Epithelial cell of esophagus (primary cell): ENCODE results near the gene CCDC154.

Experiments used
- DNase-seq: peaks from one replicate; pipeline ENCODE4 v3.0.0; 2010; ENCODE audit warnings: low read depth
- H3K4me3 ChIP-seq: 2 replicates; pipeline ENCODE4 v1.5.1; 2011; ENCODE audit warnings: mild to moderate bottlenecking, low read length, control low read depth
- TF ChIP-seq, protein P1 (sequence below): IDR thresholded peaks from 2 replicates; pipeline ENCODE4 v1.5.1; 2011; ENCODE audit warnings: low read depth, mild to moderate bottlenecking, low read length, control low read depth, inconsistent platforms; ENCODE audit not compliant: insufficient read depth; ENCODE audit errors: missing control alignments

Gene CCDC154

DNA sequence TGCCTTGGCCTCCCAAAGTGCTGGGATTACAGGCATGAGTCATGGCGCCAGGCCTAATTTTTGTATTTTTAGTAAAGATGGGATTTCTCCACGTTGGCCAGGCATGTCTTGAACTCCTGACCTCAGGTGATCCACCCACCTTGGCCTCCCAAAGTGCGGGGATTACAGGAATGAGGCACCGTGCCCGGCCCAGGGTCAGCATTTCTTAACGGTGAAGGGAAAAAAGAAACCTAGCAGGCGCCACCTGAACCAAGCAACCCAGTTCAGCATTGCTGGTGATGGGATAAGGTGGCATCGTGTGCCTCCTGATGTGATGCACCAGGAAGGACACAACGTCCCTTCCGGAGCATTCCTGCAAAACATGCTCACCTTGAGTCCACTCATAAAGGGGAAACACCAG is 32.7 kb upstream of the CCDC154 start:
- no peak for DNase-seq
- TF ChIP-seq, protein P1, sequence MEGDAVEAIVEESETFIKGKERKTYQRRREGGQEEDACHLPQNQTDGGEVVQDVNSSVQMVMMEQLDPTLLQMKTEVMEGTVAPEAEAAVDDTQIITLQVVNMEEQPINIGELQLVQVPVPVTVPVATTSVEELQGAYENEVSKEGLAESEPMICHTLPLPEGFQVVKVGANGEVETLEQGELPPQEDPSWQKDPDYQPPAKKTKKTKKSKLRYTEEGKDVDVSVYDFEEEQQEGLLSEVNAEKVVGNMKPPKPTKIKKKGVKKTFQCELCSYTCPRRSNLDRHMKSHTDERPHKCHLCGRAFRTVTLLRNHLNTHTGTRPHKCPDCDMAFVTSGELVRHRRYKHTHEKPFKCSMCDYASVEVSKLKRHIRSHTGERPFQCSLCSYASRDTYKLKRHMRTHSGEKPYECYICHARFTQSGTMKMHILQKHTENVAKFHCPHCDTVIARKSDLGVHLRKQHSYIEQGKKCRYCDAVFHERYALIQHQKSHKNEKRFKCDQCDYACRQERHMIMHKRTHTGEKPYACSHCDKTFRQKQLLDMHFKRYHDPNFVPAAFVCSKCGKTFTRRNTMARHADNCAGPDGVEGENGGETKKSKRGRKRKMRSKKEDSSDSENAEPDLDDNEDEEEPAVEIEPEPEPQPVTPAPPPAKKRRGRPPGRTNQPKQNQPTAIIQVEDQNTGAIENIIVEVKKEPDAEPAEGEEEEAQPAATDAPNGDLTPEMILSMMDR = no peak

DNA sequence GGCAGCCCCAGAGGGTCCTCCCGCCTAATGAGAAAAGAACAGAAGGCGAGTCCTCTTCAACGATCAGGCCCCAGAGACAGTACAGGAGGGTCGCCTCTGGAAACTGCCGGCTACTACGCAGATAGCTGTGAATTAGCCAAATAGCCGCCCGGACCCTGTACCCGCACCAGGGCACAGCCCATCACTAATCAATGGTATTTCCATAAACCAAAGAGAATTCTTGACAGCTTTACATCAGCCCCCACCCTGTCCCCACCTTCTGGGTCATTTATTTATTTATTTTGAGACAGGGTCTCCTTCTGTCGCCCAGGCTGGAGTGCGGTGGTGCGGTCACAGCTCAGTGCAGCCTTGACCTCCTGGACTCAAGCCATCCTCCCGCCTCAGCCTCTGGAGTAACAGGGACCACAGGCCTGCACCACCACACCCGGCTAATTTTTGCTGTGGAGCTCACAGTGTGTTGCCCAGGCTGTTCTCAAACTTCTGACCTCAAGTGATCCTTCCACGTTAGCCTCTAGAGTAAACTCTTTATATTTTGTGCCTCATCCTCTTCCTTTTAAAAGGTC is 31.3 kb upstream of the CCDC154 start:
- DNase-seq = no peak
- TF ChIP-seq, protein P1 = no peak
- H3K4me3 ChIP-seq = peak overlapping the region; percentile 80

More for the DNA sequence above, 32.7 kb upstream of the CCDC154 start:
- no peak overlapping the region for H3K4me3 ChIP-seq

DNA sequence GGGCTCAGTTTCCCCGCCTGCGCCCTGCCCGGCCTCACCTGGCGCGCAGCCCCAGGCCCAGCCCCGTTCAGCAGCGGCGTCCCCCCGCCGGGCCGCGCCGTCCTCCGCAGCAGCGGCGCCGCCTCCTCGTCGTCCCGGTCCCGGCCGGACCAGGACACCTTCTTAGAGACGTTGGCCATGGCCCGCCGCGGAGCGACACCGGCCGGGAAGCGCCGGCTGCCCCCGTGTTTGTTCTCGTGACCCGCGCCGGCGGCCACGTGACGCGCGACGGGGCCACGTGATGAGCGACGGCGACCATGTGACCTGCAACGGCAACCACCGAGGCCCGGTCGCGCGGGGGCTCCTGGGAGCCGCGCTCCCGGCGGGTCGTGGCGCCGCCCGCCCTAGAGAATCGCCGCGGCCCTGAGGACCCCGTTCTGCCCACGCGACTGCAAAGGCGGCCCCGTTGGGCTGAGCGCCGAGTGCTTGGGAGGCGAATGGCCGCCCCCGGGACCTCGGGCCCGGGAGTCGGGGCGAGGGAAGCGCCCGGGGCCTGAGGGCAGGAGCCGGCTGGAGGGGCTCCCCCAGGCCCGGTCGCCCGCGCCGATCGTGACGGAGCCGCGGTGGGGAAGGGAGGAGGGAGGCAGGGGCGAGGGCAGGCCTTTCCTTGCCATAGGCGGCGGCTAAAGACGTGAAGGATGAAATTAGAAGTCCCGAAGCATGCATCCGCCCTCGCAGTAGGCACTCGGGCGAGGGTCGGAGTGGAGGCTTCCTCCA is 30.6 kb upstream of the CCDC154 start, which contains the start of gene CLCN7:
CLCN7 (minus strand) TSS at position 233 of the 756 bp plus-strand sequence; CDS start at position 179, 54 bp downstream.
- TF ChIP-seq, protein P1 = no peak
- peak; percentile 91 for DNase-seq
- H3K4me3 ChIP-seq = peak within 1 kb of the TSS; percentile 80

DNA sequence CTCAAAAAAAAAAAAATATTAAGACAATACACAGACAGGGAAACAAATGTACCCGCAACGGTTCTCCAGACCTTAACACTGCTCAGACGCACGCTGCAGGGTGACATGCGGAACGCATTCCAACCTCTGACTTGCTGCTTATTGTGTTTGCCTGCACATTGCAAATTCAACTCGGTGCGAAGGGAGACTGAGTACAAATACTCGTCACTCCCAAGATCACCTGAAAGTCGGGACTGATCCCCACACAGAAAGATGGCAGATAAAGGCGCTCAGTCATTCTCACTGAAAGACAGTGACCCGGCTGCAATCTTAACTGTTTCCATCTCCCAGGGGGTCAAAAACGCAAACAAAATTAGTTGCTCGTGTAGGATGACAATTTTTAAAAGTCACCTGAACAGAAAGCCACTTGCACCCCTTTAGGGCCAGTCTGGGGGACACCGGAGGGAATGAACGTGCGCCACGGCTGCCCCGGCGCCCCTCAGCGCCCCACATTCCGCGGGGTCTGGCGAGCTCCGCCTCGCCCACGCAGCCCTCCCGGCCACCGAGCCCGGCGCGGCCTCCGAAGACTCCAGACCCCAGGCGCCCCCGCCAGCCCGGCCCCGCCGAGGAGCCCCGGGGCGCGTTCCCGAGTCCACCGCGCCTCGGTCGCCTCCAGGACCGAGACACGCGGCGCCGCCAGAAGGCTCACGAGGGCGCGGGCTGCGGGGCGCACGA is 29.9 kb upstream of the CCDC154 start:
- TF ChIP-seq, protein P1 = no peak
- no peak for DNase-seq

DNA sequence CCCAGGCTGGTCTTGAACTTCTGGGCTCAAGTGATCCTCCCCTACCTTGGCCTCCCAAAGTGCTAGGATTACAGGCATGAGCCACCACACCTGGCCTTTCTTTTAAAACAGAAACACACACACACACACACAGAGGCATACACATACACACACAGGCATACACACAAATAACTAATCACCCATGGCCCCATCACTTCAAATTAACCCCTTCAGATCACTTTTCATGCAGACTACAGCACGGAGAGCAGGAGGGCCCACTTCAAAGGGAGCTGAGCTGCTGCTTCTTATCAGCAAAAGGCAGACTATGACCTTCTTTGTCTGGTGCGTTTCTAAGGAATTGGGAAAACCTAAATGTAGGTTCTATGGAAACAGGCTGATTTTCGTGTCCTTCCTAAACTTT is 28.6 kb upstream of the CCDC154 start:
- no peak overlapping the region for H3K4me3 ChIP-seq
- DNase-seq = no peak
- TF ChIP-seq, protein P1 = no peak

More for the DNA sequence above, 29.9 kb upstream of the CCDC154 start:
- peak overlapping the region; percentile 80 for H3K4me3 ChIP-seq

DNA sequence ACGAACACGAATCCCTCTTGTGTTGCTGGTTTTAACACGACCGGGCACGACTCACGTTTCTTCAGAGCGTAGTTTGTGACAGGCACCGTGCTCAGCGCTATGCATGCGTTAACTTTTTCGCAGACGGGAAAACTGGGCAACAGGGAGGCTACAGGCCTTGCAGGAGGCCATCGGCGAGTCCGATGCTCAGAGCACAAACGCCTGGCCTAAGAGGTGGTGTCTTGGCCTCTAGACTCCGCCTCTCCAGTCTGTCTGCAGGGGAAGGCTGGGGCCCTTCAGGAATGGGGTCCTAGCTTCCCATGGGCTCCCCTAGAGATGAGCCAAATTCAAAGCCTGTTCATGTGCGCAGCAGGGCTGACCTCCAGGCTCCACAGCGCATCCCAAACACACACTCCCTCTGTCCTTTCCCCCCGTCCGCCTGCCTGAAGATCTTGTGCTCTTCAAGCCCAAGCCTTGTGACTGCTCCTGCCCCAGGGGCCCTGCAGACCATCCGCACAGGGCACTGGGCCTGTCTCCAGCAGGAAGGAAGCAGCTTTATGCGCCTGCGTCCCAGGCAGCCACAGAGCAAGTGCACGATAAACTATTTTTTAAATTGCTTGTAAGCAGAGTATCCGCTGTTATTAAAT is 27.3 kb upstream of the CCDC154 start:
- H3K4me3 ChIP-seq = no peak overlapping the region
- TF ChIP-seq, protein P1 = no peak

More for the DNA sequence above, 27.3 kb upstream of the CCDC154 start:
- DNase-seq = no peak
